ENCODE measurements around the gene RASGRP3.

The RASGRP3 gene

DNA sequence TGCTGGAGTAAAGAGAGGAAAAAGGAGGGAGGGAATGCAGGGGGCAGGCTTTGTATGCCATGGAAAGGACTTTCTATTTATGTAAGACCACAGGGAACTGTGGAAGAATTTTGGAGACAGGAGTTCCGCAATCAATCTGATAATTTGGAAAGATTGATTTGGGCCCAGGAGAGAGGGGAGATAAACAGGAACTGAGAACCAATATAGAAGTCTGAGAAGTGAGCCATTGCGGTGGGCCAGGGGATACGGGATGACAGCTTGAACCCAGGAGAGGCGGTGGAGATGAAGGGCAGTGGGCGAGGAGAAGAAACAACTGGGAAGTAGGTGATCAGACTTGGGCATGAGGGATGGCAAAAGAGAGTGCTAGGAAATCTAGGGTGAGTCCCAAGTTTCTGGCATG lies 23.7 kb downstream of the RASGRP3 start:
- Histone ChIP-seq H3K4me1 (no peaks in the 10 kb centered on the region), H3K4me3 (ENCODE audit: low read depth, low read length) (no peak overlapping the region), H3K9me3 (no peaks in the 10 kb centered on the region), H3K27me3 (peaks cover 21% of the 10 kb centered on the region), H3K36me3 (no peaks in the 10 kb centered on the region)
- TF ChIP-seq, protein P1, sequence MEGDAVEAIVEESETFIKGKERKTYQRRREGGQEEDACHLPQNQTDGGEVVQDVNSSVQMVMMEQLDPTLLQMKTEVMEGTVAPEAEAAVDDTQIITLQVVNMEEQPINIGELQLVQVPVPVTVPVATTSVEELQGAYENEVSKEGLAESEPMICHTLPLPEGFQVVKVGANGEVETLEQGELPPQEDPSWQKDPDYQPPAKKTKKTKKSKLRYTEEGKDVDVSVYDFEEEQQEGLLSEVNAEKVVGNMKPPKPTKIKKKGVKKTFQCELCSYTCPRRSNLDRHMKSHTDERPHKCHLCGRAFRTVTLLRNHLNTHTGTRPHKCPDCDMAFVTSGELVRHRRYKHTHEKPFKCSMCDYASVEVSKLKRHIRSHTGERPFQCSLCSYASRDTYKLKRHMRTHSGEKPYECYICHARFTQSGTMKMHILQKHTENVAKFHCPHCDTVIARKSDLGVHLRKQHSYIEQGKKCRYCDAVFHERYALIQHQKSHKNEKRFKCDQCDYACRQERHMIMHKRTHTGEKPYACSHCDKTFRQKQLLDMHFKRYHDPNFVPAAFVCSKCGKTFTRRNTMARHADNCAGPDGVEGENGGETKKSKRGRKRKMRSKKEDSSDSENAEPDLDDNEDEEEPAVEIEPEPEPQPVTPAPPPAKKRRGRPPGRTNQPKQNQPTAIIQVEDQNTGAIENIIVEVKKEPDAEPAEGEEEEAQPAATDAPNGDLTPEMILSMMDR (IDR thresholded peaks at IDR 0.05; ENCODE audit: low read depth, low read length): no peak
- DNase-seq: no peak

DNA sequence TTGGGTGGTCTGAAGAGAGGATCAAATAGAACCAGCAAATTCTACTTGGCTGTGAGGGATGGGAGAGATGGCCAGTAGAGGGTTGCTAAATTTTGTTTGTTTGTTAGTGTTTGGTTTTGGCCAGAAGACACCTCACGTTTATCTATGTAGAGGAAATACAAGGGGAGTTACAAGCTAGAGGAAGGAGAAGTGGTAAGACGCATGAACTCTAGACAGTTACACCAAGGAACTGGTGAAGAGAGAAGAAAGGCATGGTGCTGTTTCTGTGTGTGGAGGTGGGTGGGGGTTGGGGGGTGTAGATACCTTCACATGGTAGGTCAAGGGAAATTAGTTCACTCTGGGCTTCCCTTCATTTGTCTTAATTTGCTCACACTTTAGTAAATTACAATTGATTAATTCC lies 25.6 kb downstream of the RASGRP3 start:
- DNase-seq: no peak
- no peak overlapping the region for H3K4me3 ChIP-seq (ENCODE audit: low read depth, low read length)
- TF ChIP-seq, protein P1 (IDR thresholded peaks at IDR 0.05; ENCODE audit: low read depth, low read length): no peak
- H3K4me1 ChIP-seq: no peaks in the 10 kb centered on the region
- H3K36me3 ChIP-seq: no peaks in the 10 kb centered on the region
- no peaks in the 10 kb centered on the region; the same call in 1 of the 2 replicates for H3K9me3 ChIP-seq
- peaks cover 26% of the 10 kb centered on the region for H3K27me3 ChIP-seq

DNA sequence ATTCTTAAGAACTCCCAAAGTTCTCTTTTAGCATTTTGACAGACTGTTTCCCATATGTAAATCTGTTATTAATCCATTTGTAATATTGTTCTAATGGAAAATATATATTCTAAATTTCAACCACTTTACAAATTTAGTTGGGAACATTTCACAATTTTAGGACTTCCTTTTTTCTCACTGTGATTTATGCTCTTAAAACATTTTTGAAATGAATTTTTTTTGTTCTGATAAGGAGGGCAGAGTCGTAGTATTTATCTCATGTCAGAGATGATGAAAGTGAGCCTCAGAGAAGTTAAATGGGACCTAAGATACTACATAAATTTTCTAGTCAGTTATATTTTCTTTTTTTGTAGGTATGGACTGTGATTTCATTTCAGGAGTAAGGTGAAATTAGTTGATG lies 26.6 kb downstream of the RASGRP3 start:
- DNase-seq: no peak
- TF ChIP-seq, protein P1 (IDR thresholded peaks at IDR 0.05; ENCODE audit: low read depth, low read length): no peak
- peaks cover 26% of the 10 kb centered on the region for H3K27me3 ChIP-seq
- no peaks in the 10 kb centered on the region; the same call in 1 of the 2 replicates for H3K9me3 ChIP-seq
- no peak overlapping the region for H3K4me3 ChIP-seq (ENCODE audit: low read depth, low read length)
- H3K36me3 ChIP-seq: no peaks in the 10 kb centered on the region
- no peaks in the 10 kb centered on the region for H3K4me1 ChIP-seq

DNA sequence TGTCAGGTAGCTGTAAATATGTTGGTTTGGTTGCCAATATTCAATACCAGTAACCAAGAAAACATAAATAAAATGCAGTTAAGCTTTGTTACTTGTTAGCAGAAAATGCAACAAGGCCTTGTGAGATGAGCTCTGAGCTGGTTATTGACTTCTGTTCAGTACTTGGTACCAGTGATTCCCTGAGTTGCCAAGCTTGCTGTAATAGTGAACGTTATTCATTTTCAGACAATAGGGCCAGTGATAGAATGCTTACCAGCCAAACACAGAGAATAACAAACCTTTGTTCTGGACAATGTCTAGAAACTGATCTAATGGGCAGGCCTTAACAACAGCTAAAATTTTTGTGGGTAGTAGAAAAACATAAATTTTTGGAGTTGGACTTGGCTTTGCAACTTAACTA lies 29.5 kb downstream of the RASGRP3 start:
- TF ChIP-seq, protein P1 (IDR thresholded peaks at IDR 0.05; ENCODE audit: low read depth, low read length): no peak
- Histone ChIP-seq H3K9me3 (no peaks in the 10 kb centered on the region; the same call in 1 of the 2 replicates), H3K27me3 (peaks cover 28% of the 10 kb centered on the region), H3K4me1 (no peaks in the 10 kb centered on the region), H3K4me3 (ENCODE audit: low read depth, low read length) (no peak overlapping the region), H3K36me3 (no peaks in the 10 kb centered on the region)
- no peak for DNase-seq

DNA sequence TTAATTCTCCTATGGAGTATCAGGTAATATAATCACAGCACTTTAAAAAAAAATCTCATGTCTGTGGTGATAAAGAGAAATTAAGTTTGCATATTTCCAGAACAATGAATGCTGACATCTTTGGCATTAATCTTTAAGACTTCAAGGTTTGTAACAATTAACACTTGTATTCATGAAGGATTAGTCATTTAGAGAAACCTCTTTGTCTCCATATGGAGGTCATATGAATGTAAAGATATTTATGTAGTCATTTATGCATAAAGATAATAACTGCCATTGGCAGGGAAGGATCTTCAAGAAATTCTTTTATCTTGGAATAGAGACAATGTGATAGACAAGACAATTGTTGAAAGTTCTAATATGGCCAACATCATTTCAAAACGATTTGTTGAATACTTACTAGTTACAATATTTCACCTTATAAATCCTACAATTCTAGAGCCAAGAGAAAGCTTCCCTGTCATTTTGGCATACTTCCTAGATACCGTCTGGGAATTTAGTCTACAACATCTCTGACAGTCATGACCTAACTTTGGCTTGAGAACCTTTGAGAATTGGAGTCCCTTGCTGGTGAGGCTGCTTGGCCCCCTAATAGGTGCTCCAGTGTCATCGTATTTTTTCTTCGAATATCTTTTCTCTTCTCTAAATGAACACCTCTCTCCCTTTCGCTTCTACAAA lies 33.6 kb downstream of the RASGRP3 start:
- Histone ChIP-seq H3K4me1 (no peaks in the 10 kb centered on the region), H3K27me3 (peaks cover 12% of the 10 kb centered on the region), H3K9me3 (no peaks in the 10 kb centered on the region; the same call in 1 of the 2 replicates), H3K36me3 (no peaks in the 10 kb centered on the region), H3K4me3 (ENCODE audit: low read depth, low read length) (no peak overlapping the region)
- TF ChIP-seq, protein P1 (IDR thresholded peaks at IDR 0.05; ENCODE audit: low read depth, low read length): no peak
- DNase-seq: no peak

DNA sequence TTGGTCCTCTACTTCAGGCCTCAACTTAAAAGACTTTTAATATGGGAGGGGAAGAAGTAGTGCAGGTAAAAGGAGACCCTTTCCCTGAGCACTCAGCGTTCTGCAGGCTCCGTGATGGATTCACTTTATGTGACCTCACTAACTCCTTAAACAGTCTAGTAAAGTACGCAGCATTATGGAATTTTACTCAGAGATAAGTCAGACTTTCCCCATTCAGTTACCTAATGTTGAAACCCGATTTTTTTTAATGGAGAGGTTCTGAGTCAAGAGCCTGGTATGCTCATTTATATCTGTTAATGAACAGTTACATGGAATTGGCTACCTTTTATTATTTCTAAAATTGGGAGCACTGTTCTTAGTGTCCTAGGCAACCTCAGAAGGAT lies 34.1 kb downstream of the RASGRP3 start:
- TF ChIP-seq, protein P1 (IDR thresholded peaks at IDR 0.05; ENCODE audit: low read depth, low read length): no peak
- peaks cover 12% of the 10 kb centered on the region for H3K27me3 ChIP-seq
- no peaks in the 10 kb centered on the region for H3K36me3 ChIP-seq
- no peak for DNase-seq
- H3K4me3 ChIP-seq (ENCODE audit: low read depth, low read length): no peak overlapping the region
- no peaks in the 10 kb centered on the region; the same call in 1 of the 2 replicates for H3K9me3 ChIP-seq
- no peaks in the 10 kb centered on the region for H3K4me1 ChIP-seq

Data from BE2C (cell line).